ENCODE measurements around the gene FAM219B. TPM values are rescaled to one million over a fixed set of nuclear protein-coding genes. Genes with fewer than 3 reads are reported as not detected.

FAM219B gene
- total and polyA plus RNA-seq, 2 of the 8 experiments (the other 6 are each of a cell fraction or from before 2014, with no cell fraction given), result 57.1 to 66.6 TPM

- TF ChIP-seq RFX5 (IDR thresholded peaks at IDR 0.05; ENCODE audit: borderline replicate concordance, low read depth, low read length), result no peak
- peak; percentile 61 for TF ChIP-seq EZH2 (IDR thresholded peaks at IDR 0.05; ENCODE audit: low read depth, low read length, severe bottlenecking)
- no peak for TF ChIP-seq ATF2 (IDR thresholded peaks at IDR 0.05; ENCODE audit: low read length)
- TF ChIP-seq CHD2 (IDR thresholded peaks at IDR 0.05; ENCODE audit: low read length), result peak; percentile 48; the same call in 1 of the 2 replicates
- peak; percentile 69 for TF ChIP-seq ASH2L (IDR thresholded peaks at IDR 0.05; ENCODE audit: low read length)
- TF ChIP-seq SIX5 (IDR thresholded peaks at IDR 0.05; ENCODE audit: low read depth, low read length), result no peak
- no peak for TF ChIP-seq KDM5A (IDR thresholded peaks at IDR 0.05; ENCODE audit: low read length)
- no peak for TF ChIP-seq TAF7 (optimal IDR thresholded peaks at IDR 0.05; ENCODE audit: borderline replicate concordance, low read depth, low read length)
- peak; percentile 16 to 51 (median 38) for TF ChIP-seq CTCF (IDR thresholded peaks at IDR 0.05; ENCODE audit: control extremely low read depth in 1 of 3, insufficient read depth in 1 of 3, low read depth in 1 of 3, low read length in 3 of 3)
- TF ChIP-seq SP2 (IDR thresholded peaks at IDR 0.05; ENCODE audit: low read length), result no peak
- TF ChIP-seq FOSL1 (IDR thresholded peaks at IDR 0.05; ENCODE audit: insufficient read depth, low read depth, low read length), result no peak
- TF ChIP-seq MAFK (IDR thresholded peaks at IDR 0.05; ENCODE audit: low read depth, low read length), result no peak
- TF ChIP-seq HDAC6 (IDR thresholded peaks at IDR 0.05; ENCODE audit: low read depth, low read length), result no peak
- TF ChIP-seq CREB1 (IDR thresholded peaks at IDR 0.05), result peak; percentile 62
- peak; percentile 13; the same call in 1 of the 2 replicates for TF ChIP-seq GABPA (IDR thresholded peaks at IDR 0.05; ENCODE audit: borderline replicate concordance, insufficient read depth, low read length)
- TF ChIP-seq CEBPB (IDR thresholded peaks at IDR 0.05; ENCODE audit: low read depth, low read length), result no peak
- TF ChIP-seq SUZ12 (IDR thresholded peaks at IDR 0.05; ENCODE audit: low read length), result no peak; the same call in 1 of the 2 replicates
- TF ChIP-seq TCF12 (IDR thresholded peaks at IDR 0.05; ENCODE audit: low read depth, low read length), result no peak
- no peak for TF ChIP-seq POLR2A (IDR thresholded peaks at IDR 0.05; ENCODE audit: control extremely low read depth in 1 of 2, low read depth in 2 of 2, low read length in 2 of 2)
- 0 out of 4 replicates have a peak, but pooled peaks of 1 of the 2 experiments have one; percentile 8 for TF ChIP-seq SIN3A (conservative IDR thresholded peaks at IDR 0.05 in 1 of 2, IDR thresholded peaks at IDR 0.05 in 1 of 2; ENCODE audit: low read depth in 1 of 2, low read length in 2 of 2)
Measured at GRCh38 chr15:74955796-74956647, 49.4 kb upstream of the FAM219B start (continued).

Measured in H1 (cell line).